ENCODE results near the gene LXN. TPM values are rescaled to one million over a fixed set of nuclear protein-coding genes. Genes with fewer than 3 reads are reported as not detected.

The LXN gene
- total and polyA plus RNA-seq, 7 donors: 1.6 to 6.7 (median 3.2) TPM

DNA sequence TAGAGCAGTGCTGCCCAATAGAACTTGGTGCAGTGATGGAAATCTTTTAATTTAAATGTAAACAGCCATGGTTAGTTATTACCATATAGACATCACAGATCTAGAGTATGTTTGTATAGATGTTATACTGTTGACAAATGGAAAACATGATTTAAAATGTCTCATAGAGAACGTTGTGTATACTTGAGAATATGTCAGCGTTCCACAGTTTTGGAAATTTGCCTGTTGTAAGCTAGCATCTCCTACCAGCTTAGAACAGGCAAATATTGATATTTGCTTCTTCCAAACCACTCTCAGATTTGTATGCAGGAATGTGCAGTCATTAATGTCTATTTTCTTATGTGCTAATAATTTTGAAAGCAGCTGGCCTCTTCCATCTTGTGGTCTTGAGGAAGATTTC, 8.4 kb upstream of the LXN start:
- no peak overlapping the region for H3K4me3 ChIP-seq
- 74 to 92% (median 85%) methylated on average over 2 of the region's 2 CpGs for WGBS, 3 donors
- no peak overlapping the region for H3K27ac ChIP-seq
- no peaks in the 10 kb centered on the region for H3K4me1 ChIP-seq
- no peaks in the 10 kb centered on the region for H3K9me3 ChIP-seq
- TF ChIP-seq, protein P1, sequence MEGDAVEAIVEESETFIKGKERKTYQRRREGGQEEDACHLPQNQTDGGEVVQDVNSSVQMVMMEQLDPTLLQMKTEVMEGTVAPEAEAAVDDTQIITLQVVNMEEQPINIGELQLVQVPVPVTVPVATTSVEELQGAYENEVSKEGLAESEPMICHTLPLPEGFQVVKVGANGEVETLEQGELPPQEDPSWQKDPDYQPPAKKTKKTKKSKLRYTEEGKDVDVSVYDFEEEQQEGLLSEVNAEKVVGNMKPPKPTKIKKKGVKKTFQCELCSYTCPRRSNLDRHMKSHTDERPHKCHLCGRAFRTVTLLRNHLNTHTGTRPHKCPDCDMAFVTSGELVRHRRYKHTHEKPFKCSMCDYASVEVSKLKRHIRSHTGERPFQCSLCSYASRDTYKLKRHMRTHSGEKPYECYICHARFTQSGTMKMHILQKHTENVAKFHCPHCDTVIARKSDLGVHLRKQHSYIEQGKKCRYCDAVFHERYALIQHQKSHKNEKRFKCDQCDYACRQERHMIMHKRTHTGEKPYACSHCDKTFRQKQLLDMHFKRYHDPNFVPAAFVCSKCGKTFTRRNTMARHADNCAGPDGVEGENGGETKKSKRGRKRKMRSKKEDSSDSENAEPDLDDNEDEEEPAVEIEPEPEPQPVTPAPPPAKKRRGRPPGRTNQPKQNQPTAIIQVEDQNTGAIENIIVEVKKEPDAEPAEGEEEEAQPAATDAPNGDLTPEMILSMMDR (IDR thresholded peaks at IDR 0.05): no peak
- no peaks in the 10 kb centered on the region for H3K27me3 ChIP-seq (ENCODE audit: insufficient read depth in 3 of 3, low read length in 2 of 3)
- ATAC-seq (no peak), DNase-seq (no peak)
- intact Hi-C loops (cut with DNase I): no loop called here
- H3K36me3 ChIP-seq (ENCODE audit: insufficient read depth in 1 of 2, low read depth in 1 of 2): peaks cover 0 to 81% of the 10 kb centered on the region in 2 donors

DNA sequence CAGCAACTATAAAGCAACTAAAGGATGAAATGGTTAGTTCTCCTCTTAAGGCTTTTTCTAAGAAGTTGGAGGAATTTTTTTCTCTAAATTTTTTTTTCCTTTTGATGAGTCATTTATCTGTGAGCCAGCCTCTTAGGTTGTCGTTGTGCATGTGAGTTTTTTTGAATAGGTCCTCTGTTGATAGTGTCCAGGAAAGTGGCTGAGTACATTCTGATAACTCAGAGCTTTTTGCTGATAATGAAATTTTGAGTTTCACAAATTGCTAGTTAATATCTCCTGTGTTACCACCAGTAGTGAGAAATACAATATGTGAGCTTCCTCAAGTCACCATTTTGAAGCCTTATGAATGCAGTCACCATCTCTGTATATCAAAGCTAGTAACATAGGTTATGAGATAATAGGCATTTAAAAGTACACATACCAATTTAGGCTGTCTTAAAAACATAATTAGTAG, 7.1 kb upstream of the LXN start:
- Histone ChIP-seq H3K4me1 (no peaks in the 10 kb centered on the region), H3K4me3 (no peak overlapping the region), H3K9me3 (no peaks in the 10 kb centered on the region), H3K27me3 (ENCODE audit: insufficient read depth in 3 of 3, low read length in 2 of 3) (no peaks in the 10 kb centered on the region), H3K27ac (no peak overlapping the region), H3K36me3 (ENCODE audit: insufficient read depth in 1 of 2, low read depth in 1 of 2) (peaks cover 0 to 74% of the 10 kb centered on the region in 2 donors)
- TF ChIP-seq, protein P1 (IDR thresholded peaks at IDR 0.05): no peak
- ATAC-seq (no peak), DNase-seq (no peak)
- intact Hi-C loops (cut with DNase I): no loop called here
- 38 to 63% (median 39%) methylated on average over 1 of the region's 1 CpG for WGBS, 3 donors

- intact Hi-C loops (cut with DNase I): no loop called here
- no peaks in the 10 kb centered on the region for H3K4me1 ChIP-seq
- H3K27me3 ChIP-seq (ENCODE audit: insufficient read depth in 3 of 3, low read length in 2 of 3): no peaks in the 10 kb centered on the region
- ATAC-seq: no peak
- no peak overlapping the region for H3K4me3 ChIP-seq
- DNase-seq: no peak
- peaks cover 0 to 70% of the 10 kb centered on the region in 2 donors for H3K36me3 ChIP-seq (ENCODE audit: insufficient read depth in 1 of 2, low read depth in 1 of 2)
- TF ChIP-seq, protein P1 (IDR thresholded peaks at IDR 0.05): no peak
- H3K9me3 ChIP-seq: no peaks in the 10 kb centered on the region
- no peak overlapping the region for H3K27ac ChIP-seq
- 95 to 99% (median 97%) methylated on average over 2 of the region's 2 CpGs for WGBS, 3 donors
Measured at GRCh38 chr3:158678687-158679086, 6.2 kb upstream of the LXN start.

DNA sequence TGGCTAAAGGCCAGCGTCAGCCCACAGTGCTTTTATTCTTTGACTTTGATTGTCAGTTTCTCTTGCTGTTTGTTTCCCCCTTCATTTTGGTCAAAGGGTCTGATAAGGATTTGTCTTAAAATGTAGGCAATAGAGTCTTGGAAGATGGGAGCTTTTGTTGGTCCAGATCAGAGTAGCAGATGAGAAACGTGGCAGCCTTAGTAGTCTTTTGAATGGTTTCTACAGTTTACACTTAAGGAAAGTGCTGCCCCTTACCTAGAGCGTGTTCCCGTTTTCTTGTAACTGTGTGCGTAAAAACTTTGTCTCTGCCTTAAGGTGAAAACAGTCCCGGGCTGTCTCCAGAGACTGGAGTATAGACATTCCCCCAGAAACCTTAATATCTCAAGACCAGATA, 630 bp downstream of the LXN start:
- Histone ChIP-seq H3K27me3 (ENCODE audit: insufficient read depth in 3 of 3, low read length in 2 of 3) (no peaks in the 10 kb centered on the region), H3K9me3 (no peaks in the 10 kb centered on the region), H3K27ac (peak overlapping the region; percentile 61), H3K4me1 (no peaks in the 10 kb centered on the region), H3K4me3 (peak overlapping the region; percentile 65), H3K36me3 (ENCODE audit: insufficient read depth in 1 of 2, low read depth in 1 of 2) (peaks cover 0 to 71% of the 10 kb centered on the region in 2 donors)
- ATAC-seq (peak in 1 of 4 donors; percentile 8), DNase-seq (no peak)
- TF ChIP-seq, protein P1 (IDR thresholded peaks at IDR 0.05): no peak
- intact Hi-C loops (cut with DNase I): loop anchor here in 1 of 2 donors (5.0 kb wide), 1 partner anchor 120 kb away; no protein-coding TSS in a partner anchor
- 48 to 62% (median 52%) methylated on average over 6 of the region's 6 CpGs for WGBS, 3 donors

DNA sequence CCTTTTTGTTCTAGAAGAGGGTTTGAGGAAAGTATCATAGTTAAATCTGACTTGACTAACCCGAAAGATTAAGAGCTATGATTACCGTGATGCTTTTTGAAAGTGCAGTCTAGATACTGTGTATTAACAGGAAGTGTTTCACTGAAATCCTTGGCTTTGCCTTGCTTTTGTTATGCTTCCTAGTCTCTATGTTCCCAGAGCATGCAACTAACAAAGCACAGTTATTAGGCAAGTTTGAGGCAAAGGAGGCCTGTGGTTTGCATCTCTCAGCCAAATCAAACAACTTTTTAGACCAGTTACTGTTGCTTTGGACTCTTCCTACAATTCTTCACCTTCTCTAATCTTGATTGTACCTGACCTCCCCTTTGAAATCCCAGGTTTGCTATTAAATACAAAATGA, 3.9 kb downstream of the LXN start:
- TF ChIP-seq, protein P1 (IDR thresholded peaks at IDR 0.05): no peak
- no peaks in the 10 kb centered on the region for H3K4me1 ChIP-seq
- no peak overlapping the region for H3K27ac ChIP-seq
- no peak overlapping the region for H3K4me3 ChIP-seq
- peaks cover 0 to 89% of the 10 kb centered on the region in 2 donors for H3K36me3 ChIP-seq (ENCODE audit: insufficient read depth in 1 of 2, low read depth in 1 of 2)
- intact Hi-C loops (cut with DNase I): no loop called here
- no peaks in the 10 kb centered on the region for H3K9me3 ChIP-seq
- ATAC-seq: no peak
- no peak for DNase-seq
- no peaks in the 10 kb centered on the region for H3K27me3 ChIP-seq (ENCODE audit: insufficient read depth in 3 of 3, low read length in 2 of 3)
- 79 to 90% (median 82%) methylated on average over 2 of the region's 2 CpGs for WGBS, 3 donors
